ENCODE data around the gene MRPS33. TPM values are rescaled to one million over a fixed set of nuclear protein-coding genes. Genes with fewer than 3 reads are reported as not detected.

MRPS33 gene
- total RNA-seq (43.6 TPM), polyA plus RNA-seq (ENCODE audit: insufficient read depth, low read depth, low replicate concordance) (137 TPM)
- long read RNA-seq, donor 1, full-length matches to known transcripts, result 27 of 34 reads
- long read RNA-seq, donor 1, partial matches to known transcripts, result 7 of 34 reads
- long read RNA-seq, donor 1, other reads (novel, unspliced or antisense), result 0 of 34 reads
- long read RNA-seq, donor 2, full-length matches to known transcripts, result 35 of 43 reads
- long read RNA-seq, donor 2, partial matches to known transcripts, result 8 of 43 reads
- long read RNA-seq, donor 2, other reads (novel, unspliced or antisense), result 0 of 43 reads
- long read RNA-seq, donor 3, full-length matches to known transcripts, result 42 of 53 reads
- long read RNA-seq, donor 3, partial matches to known transcripts, result 6 of 53 reads
- long read RNA-seq, donor 3, other reads (novel, unspliced or antisense), result 5 of 53 reads
- long read RNA-seq, donor 4, full-length matches to known transcripts, result 22 of 22 reads
- long read RNA-seq, donor 4, partial matches to known transcripts, result 0 of 22 reads
- long read RNA-seq, donor 4, other reads (novel, unspliced or antisense), result 0 of 22 reads
- long read RNA-seq, donor 5, partial matches to known transcripts, result 0 of 1 reads
- long read RNA-seq, donor 5, other reads (novel, unspliced or antisense), result 0 of 1 reads
- long read RNA-seq, donor 6, full-length matches to known transcripts, result 84 of 125 reads
- long read RNA-seq, donor 6, partial matches to known transcripts, result 31 of 125 reads
- long read RNA-seq, donor 6, other reads (novel, unspliced or antisense), result 10 of 125 reads
- long read RNA-seq, donor 7, full-length matches to known transcripts, result 16 of 21 reads
- long read RNA-seq, donor 7, partial matches to known transcripts, result 2 of 21 reads
- long read RNA-seq, donor 7, other reads (novel, unspliced or antisense), result 3 of 21 reads
- long read RNA-seq, donor 8, full-length matches to known transcripts, result 41 of 54 reads
- long read RNA-seq, donor 8, partial matches to known transcripts, result 13 of 54 reads
- long read RNA-seq, donor 8, other reads (novel, unspliced or antisense), result 0 of 54 reads
- long read RNA-seq, donor 9, full-length matches to known transcripts, result 33 of 33 reads
- long read RNA-seq, donor 9, partial matches to known transcripts, result 0 of 33 reads
- long read RNA-seq, donor 9, other reads (novel, unspliced or antisense), result 0 of 33 reads
- long read RNA-seq, donor 10, full-length matches to known transcripts, result 35 of 43 reads
- long read RNA-seq, donor 10, partial matches to known transcripts, result 8 of 43 reads
- long read RNA-seq, donor 10, other reads (novel, unspliced or antisense), result 0 of 43 reads

DNA sequence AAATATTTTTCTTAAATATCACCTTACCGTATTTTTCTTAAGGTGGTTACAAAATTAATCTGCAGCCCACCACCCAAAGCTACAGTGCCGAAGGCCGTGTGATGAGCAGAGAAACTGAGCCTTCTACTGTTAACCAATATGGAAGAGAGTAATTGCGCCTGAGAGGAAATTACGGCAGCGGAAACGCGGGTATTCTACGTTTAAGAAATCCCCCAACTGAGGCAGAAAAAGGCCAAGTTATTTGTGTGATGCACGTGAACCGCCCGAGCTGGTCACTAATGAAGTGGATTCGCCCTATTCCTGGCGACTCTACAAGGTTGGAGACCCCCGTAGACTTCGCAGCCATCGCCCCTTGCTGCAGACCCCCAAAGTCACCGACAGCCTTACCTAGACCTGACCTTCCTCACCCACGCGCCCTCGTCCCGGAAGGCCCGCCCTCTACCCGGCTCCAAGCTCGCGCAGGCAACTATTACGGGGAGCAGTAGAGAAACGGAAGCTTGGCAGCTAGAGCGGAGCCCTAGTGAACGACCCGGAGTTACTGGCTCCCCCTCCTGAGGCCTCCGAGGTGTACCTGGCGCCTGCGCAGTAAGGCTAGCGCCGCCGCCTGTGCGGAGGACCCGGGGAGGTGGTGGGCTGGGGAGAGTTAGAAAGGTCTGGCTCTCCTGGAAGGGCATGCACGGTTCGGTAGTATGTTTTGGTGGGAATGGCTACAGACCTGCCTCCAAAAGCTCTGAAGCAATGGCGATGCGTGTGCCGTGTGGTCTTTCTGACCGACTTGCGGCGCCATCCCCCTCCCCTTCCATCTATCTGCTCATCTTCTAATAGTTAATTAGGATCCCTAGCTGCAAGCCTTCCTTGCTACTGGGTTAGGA lies at the start of gene MRPS33:
TSS of gene MRPS33 (minus strand) at position 429 of the 872 bp plus-strand sequence. CDS start 4,319 bp downstream, outside the sequence.
- DNase-seq (peak; percentile 97 to 99 (median 98)), FAIRE-seq (no peak)
- Histone ChIP-seq H3K9me3 (ENCODE audit: control insufficient read depth in 2 of 3, insufficient read depth in 1 of 3, low read length in 3 of 3) (peaks cover 0 to 3% (median 0%) of the 10 kb centered on the region in 3 donors), H3K27me3 (ENCODE audit: control insufficient read depth, insufficient read depth, low read length) (no peaks in the 10 kb centered on the region), H3K9ac (ENCODE audit: low read length in 3 of 3) (peak within 1 kb of the TSS; percentile 82 to 91 (median 83)), H3K4me1 (ENCODE audit: control insufficient read depth in 2 of 3, insufficient read depth in 2 of 3, low read depth in 1 of 3, low read length in 3 of 3) (peaks cover 0 to 5% (median 3%) of the 10 kb centered on the region in 3 donors), H3K27ac (ENCODE audit: low read depth in 2 of 2, low read length in 2 of 2) (peak within 1 kb of the TSS; percentile 90 to 92), H3K36me3 (ENCODE audit: control insufficient read depth in 2 of 3, insufficient read depth in 3 of 3, low read length in 3 of 3) (peaks cover 0 to 2% (median 0%) of the 10 kb centered on the region in 3 donors), H3K4me3 (ENCODE audit: low read length in 3 of 3) (peak within 1 kb of the TSS; percentile 86 to 93 (median 92))
- intact Hi-C loops (cut with DNase I), result loop anchor here (10.0 kb wide), 1 partner anchor 200 kb away; no protein-coding TSS in a partner anchor
- TF ChIP-seq CTCF (IDR thresholded peaks at IDR 0.05; ENCODE audit: borderline replicate concordance, extremely low read depth, insufficient read depth), result peak; percentile 50

GRCh38 chr7:141057788-141058187 lies 43.0 kb upstream of the MRPS33 start:
- H3K27me3 ChIP-seq (ENCODE audit: control insufficient read depth, insufficient read depth, low read length), result no peaks in the 10 kb centered on the region
- no peak for FAIRE-seq
- peaks cover 0 to 4% (median 0%) of the 10 kb centered on the region in 3 donors for H3K9me3 ChIP-seq (ENCODE audit: control insufficient read depth in 2 of 3, insufficient read depth in 1 of 3, low read length in 3 of 3)
- TF ChIP-seq CTCF (IDR thresholded peaks at IDR 0.05; ENCODE audit: borderline replicate concordance, extremely low read depth, insufficient read depth), result no peak
- H3K27ac ChIP-seq (ENCODE audit: low read depth in 2 of 2, low read length in 2 of 2), result no peak overlapping the region
- intact Hi-C loops (cut with DNase I), result no loop called here
- H3K4me1 ChIP-seq (ENCODE audit: control insufficient read depth in 2 of 3, insufficient read depth in 2 of 3, low read depth in 1 of 3, low read length in 3 of 3), result no peaks in the 10 kb centered on the region
- no peak overlapping the region for H3K4me3 ChIP-seq (ENCODE audit: low read length in 3 of 3)
- DNase-seq, result no peak
- H3K9ac ChIP-seq (ENCODE audit: low read length in 3 of 3), result no peak overlapping the region
- H3K36me3 ChIP-seq (ENCODE audit: control insufficient read depth in 2 of 3, insufficient read depth in 3 of 3, low read length in 3 of 3), result no peaks in the 10 kb centered on the region

- no peak overlapping the region for H3K4me3 ChIP-seq (ENCODE audit: low read length in 3 of 3)
- FAIRE-seq (no peak), DNase-seq (no peak)
- peaks cover 0 to 4% (median 0%) of the 10 kb centered on the region in 3 donors for H3K9me3 ChIP-seq (ENCODE audit: control insufficient read depth in 2 of 3, insufficient read depth in 1 of 3, low read length in 3 of 3)
- no peaks in the 10 kb centered on the region for H3K36me3 ChIP-seq (ENCODE audit: control insufficient read depth in 2 of 3, insufficient read depth in 3 of 3, low read length in 3 of 3)
- no peak overlapping the region for H3K9ac ChIP-seq (ENCODE audit: low read length in 3 of 3)
- intact Hi-C loops (cut with DNase I), result no loop called here
- H3K27me3 ChIP-seq (ENCODE audit: control insufficient read depth, insufficient read depth, low read length), result no peaks in the 10 kb centered on the region
- no peak overlapping the region for H3K27ac ChIP-seq (ENCODE audit: low read depth in 2 of 2, low read length in 2 of 2)
- TF ChIP-seq CTCF (IDR thresholded peaks at IDR 0.05; ENCODE audit: borderline replicate concordance, extremely low read depth, insufficient read depth), result no peak
- H3K4me1 ChIP-seq (ENCODE audit: control insufficient read depth in 2 of 3, insufficient read depth in 2 of 3, low read depth in 1 of 3, low read length in 3 of 3), result no peaks in the 10 kb centered on the region
These were observed 40.4 kb upstream of the MRPS33 start for GRCh38 chr7:141055146-141055545.

All from kidney (tissue), 22 donors.